ENCODE data around the gene MEMO1.
"Not testable (repeated sequence)": the region's sequence is repeated elsewhere in the genome, so short reads cannot be mapped to it uniquely, and the experiment has no call there.

MEMO1 gene

GRCh38 chr2:31956934-31957333 lies 53.9 kb downstream of the MEMO1 start:
- DNase-seq, result not testable (repeated sequence)

DNA sequence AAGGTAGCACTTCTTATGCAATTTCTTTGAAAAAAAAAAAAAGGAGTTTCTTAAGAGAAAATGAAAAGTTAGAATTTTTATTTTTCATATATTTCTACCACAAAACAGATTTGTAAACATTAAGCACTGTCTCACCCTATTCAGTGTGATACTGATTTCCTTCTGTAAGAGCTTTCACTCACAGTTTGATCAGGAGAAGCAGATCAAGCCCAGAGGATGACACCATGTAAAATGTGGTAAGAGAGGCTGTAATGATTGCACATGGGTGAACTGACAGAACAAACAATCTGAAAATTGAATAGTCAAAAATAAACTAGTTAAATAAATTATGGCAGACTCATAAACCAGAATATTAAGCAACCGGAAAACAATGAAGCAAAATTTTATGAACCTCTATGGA lies 54.5 kb downstream of the MEMO1 start:
- DNase-seq, result no peak

- not testable (repeated sequence) for DNase-seq
Measured at GRCh38 chr2:31953095-31953494, 57.7 kb downstream of the MEMO1 start.

- no peak for DNase-seq
Measured at GRCh38 chr2:31950946-31951562, 59.8 kb downstream of the MEMO1 start.

DNA sequence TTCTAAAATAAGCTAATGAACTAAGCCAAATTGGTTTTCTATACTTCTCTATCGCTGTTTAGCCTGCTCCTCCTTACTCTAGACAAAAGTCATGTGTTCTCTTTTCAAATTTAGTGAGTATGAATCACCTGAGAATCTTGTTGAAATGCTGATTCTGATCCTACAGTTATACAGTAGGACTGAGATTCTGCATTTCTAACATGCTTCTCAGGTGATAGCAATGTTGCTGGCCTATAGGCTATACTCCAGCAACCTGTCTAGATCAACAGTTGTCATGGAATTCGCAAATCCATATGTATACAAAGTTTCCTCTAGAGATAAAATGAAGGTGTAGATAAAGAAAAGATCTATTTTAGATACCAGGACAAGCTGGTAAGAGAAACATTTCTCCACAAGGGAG lies 62.9 kb downstream of the MEMO1 start:
- no peak for DNase-seq

- DNase-seq, result no peak
Measured at GRCh38 chr2:31946838-31947237, 64.0 kb downstream of the MEMO1 start.

- DNase-seq, result no peak
Measured at GRCh38 chr2:31945572-31945935, 65.3 kb downstream of the MEMO1 start.

DNA sequence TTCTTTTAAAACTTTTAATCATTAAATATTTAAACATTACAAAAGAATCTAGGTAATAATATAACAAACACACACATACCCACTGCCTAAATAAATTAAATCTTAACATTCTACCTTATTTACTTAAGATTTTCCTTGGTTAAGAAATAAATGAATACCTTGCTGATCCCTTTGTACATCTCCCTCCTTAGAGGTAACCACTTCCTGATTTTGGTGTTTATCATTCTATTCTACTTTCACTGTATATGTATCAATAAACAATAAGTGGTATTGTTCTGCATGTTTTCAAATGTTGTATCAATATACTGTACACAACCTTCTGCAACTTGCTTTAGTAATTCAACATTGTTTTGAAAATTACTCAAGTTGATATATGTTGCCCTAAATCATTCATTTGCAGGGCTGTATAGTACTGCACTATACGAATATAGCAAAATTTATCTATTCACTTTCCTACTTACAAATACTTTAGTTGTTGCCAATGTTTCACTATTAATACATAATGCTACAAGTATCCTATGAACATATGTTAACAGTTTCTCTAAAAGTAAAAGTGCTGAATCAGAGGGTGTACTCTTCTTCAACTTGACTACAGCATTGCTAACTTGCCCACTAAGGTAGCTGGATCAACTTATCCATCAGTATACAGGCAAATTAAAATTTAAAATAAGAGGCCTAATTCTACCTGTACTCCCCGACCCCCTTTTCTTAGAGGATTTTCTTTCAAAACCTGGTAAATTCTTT lies 65.8 kb downstream of the MEMO1 start:
- DNase-seq, result no peak

DNA sequence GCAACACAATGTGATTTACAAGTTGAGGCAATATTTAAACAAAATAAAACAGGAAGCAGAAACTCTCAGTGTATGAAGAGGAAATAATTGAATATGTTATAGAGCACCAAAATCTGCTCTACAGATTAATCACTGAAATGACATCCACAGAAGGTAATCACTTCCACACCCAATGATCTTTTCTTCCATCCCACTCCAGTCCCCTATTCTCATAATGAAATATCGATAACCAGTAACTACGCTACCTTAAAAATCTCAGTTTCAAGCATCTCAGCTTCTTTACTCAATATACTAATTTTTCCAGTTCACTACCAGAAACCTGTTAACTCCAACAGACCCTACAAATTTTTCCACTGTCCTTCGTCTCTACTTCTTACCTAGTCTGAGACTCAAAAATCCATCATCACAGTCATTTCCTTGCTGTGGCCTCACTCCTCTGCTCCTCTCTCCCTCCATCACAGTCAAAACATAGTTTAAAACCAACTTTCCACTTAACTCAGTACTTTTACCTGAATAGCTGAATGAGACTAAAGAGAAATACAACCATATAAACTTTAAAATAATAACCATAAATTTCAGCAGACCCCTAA lies 67.1 kb downstream of the MEMO1 start:
- DNase-seq, result no peak

DNA sequence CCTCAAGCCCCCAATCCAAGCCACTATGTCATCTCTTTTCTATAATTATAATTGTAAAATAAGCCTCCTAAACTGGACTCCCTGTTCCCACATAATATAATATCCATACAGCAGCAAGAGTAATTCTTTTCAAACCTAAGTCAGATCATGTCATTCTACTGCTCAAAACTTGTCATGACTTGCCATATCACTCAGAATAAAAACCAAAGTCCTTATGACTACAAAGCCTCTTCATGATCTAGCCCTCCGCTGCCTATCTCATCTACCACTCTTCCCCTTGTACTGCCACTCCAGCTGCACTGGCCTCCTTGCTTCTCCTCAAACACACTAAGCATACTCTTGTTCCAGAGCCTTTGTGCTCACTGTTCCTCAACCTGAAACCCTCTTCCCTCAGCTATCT lies 69.9 kb downstream of the MEMO1 start:
- DNase-seq, result no peak

DNA sequence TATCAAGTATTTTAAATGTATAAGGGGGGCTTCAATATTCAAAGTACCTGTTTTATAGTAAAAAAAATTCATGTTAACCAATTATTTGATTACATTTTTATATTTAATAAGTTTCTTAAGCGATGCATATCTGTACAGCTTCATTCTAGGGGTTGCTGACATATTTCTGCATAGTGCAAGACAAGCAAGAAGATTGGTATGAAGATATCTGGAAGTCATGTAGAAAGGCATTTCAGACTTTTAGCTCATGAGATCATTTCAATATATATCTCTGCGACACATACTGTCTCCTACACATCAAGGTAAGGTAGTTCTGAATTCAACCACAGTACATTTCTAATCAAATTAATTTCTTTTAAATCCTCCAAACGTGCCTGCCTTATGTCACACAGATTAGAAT lies 73.1 kb downstream of the MEMO1 start:
- no peak for DNase-seq

GRCh38 chr2:31935370-31935769 lies 75.4 kb downstream of the MEMO1 start:
- DNase-seq, result no peak

DNA sequence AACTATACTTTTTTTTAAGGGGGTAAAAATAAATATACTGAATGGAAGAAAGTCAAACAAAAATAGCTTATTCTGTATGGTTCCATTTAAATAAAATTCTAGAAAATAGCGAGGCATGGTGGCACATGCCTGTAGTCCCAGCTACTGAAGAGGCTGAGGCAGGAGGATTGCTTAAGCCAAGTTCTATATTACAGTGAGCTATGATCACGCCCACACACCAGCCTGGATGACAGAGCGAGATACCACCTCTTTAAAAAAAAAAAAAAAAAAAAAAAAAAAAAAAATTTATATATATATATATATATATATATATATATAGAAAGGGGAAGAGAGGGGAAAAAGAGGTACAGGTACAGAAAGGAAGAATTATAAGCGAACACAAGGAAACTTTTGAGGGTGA lies 77.7 kb downstream of the MEMO1 start:
- no peak for DNase-seq

- no peak for DNase-seq
Measured at GRCh38 chr2:31932589-31932988, 78.2 kb downstream of the MEMO1 start.

DNA sequence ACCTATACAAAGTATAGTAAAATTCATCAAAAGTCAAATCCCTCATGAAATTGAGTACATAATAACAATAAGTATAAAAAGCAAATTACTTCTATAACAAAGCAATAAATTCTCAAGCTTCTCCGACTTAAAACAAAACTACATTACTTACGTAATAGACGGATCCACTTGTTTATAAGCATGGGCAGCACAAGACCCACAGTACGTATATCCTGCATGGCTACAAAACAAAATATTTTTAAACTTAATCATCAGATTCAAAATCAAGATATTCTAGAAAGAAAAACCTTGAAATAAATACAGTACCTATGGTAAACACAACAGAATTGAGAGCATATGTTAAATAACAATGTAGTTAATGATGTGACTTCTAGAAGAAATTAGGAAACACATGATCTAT lies 78.9 kb downstream of the MEMO1 start:
- DNase-seq, result no peak

DNA sequence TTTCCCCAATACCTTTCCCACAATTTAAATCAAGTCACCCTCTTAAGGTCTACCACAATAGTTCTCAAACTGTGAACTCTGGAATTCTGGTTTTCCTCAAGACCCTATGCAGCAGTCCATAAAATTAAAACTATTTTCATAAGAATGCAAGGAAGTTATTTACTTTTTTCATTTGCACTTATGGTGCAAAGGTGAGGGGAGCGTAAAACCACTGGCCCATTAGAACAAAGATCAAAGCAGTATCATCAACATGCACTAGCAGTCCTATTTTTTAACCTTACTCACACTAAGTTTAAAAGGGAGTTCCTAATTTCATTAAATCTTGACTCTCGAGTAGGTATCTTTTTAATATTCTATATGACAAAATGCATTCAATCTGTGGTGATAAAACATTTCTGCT lies 85.3 kb downstream of the MEMO1 start:
- no peak for DNase-seq

DNA sequence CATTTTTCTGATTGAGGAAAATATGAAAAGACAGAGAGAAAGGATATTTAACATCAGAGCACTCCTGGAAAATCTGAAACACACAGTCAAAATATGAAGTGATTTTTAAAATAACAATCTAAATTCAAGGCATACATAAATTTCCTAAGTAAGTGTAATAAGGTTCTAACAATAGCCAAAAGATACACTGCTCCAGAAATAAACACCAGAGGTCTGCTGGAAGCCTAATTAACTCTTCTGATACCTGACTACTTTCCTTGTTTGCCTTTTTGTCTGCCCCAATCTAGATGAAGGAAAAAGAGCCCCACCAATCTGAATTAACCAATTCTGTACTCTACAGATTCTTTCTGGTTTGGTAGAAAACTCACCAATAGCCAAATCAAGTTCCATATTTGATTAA lies 87.1 kb downstream of the MEMO1 start:
- DNase-seq, result no peak

GRCh38 chr2:31922542-31923408 lies 88.0 kb downstream of the MEMO1 start:
- DNase-seq, result no peak

DNA sequence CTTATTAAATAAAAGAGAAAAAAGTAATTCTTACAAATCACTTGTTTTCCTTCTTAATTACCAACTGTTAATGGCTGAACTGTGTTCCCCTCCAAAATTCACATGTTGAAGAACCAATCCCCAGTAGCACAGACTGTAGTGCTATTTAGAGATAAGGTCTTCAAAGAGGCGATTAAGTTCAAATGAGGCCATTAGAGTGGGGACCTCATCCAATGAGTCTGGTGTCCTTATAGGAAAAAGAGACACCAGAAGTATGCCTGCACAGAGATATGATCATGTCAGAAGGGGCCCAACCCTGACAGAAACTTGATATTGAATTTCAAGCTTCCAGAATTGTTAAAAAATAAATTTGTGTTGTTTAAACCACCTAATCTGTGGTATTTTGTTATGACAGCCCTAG lies 89.8 kb downstream of the MEMO1 start:
- DNase-seq, result no peak

DNA sequence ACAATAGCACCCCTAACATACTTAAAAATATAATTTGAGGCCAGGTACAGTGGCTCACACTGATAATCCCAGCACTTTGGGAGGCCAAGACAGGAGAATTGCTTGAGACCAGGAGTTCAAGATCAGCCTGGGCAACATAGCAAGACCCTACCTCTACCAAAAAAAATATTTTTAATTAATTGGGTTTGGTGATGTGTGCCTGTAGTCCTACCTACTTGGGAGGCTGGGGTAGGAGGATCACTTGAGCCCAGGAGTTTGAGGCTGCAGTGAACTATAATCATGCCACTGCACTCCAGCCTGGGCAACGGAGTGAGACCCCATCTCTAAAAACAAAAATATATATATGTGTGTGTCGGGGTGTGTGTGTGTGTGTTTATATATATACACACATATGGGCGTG lies 91.3 kb downstream of the MEMO1 start:
- DNase-seq, result no peak

- no peak for DNase-seq
Measured at GRCh38 chr2:31909661-31910060, 101.1 kb downstream of the MEMO1 start.

DNA sequence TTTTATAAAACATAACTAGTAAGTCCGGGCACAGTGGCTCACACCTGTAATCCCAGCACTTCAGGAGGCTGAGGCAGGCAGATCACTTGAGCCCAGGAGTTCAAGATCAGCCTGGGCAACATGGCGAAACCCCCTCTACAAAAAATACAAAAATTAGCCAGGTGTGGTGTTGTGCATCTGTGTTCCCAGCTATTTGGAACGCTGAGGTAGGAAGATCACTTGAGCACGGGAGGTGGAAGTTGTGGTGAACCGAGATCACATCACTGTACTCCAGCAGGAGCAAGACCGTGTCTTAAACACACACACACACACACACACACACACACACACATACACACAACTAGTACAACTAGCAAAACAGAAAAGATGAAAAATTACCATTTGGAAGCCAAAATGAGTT lies 103.3 kb downstream of the MEMO1 start:
- DNase-seq, result not testable (repeated sequence)

DNA sequence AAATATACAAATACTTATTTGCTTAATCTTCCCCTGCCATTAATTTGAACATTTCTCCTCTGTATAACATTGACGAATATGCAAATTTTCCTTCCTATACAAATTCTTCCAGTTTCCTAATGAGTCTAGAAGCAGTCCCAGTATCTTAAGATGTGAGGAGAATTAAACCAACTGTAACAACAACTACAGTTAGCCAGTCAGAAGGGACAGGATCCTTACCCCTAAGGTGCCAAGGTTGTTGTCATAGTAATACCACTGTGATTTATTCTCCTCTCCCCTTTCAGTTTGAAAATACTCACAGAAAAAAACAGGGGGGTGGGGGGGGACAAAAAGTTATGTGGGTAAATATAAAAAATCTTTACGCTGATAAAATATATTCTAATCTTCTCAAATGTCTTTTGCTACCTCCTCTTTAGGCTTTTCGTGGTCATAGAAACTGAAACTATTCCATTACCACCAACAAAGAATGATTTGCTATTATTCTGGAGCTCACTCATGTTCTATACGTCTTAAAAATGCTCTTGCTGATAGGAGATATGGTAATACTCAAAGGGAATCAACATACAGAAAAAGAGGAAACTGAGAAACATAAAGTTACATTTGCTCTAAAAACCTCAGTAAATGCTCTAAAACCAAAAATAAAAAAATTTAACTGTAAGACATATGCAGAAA lies 107.6 kb downstream of the MEMO1 start:
- DNase-seq, result no peak

Data from C1 segment of cervical spinal cord (tissue), 14 donors.